HS-27A (cell line): ENCODE results near the gene TBC1D24.

Source experiments
- DNase-seq: peaks from one replicate; pipeline ENCODE4 v3.0.0-alpha.2; 2012; ENCODE audit warnings: low read depth, missing footprints

The TBC1D24 gene

DNA sequence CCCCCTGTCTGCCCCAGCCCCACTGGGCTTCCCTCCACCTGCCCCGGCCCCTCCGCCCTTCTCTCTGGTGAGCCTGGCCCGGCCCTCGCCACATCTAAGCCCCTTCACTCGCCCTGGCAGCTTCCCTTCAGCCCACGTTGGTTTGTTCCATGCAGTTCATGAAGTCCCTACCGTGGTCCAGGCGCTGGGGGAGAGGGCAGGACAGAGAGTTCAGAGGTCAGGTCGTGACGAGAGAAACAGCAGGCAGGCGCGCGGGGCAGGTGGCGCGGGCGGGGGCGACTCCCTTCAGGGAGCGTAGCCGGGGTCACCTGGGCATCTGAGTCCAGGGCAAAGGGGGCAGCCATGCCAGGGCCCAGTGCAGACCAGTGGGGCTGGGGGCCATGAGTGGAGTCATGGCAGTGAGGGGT is 23.9 kb upstream of the TBC1D24 start:
- DNase-seq: no peak

DNA sequence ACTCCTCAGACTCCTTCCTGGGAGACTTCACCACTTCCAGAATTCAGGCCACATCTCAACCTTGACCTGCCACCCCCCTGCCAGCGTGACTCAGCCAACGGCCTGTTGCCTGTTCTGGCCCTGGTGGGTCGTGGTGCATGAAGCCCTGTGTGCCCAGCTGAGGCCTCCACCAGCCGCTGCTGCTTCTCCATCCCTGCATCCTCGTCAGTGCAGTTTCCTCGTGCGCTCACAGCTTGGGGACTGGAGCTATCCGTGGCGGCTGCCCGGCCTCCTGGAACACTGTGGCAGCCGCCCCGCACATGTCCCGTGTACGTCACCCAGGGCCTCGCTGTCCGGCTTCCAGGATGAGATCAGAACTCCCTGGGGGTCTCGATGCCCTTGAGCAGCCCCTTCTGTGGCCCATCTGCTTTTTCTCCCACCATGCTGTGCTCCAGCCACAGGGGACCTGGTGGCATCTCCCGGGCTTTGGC is 23.0 kb upstream of the TBC1D24 start:
- no peak for DNase-seq

DNA sequence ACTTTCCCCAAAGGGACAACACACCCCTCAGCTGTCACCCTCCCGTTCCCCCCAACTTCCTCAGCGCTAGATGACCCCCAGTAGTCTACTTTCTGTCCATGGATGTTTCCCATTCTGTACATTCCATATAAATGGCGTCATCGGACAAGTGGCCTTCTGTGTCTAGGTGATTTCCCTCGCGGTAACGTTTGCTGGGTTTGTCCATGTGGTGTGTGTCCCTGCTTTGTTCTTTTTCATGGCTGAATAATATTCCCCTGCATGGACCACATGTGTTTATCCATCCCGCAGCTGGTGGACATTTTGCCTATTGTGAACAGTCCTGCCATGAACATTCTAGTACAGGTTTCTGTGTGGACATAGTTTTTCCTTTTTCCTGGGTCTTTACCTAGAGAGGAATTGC is 22.3 kb upstream of the TBC1D24 start:
- no peak for DNase-seq

DNA sequence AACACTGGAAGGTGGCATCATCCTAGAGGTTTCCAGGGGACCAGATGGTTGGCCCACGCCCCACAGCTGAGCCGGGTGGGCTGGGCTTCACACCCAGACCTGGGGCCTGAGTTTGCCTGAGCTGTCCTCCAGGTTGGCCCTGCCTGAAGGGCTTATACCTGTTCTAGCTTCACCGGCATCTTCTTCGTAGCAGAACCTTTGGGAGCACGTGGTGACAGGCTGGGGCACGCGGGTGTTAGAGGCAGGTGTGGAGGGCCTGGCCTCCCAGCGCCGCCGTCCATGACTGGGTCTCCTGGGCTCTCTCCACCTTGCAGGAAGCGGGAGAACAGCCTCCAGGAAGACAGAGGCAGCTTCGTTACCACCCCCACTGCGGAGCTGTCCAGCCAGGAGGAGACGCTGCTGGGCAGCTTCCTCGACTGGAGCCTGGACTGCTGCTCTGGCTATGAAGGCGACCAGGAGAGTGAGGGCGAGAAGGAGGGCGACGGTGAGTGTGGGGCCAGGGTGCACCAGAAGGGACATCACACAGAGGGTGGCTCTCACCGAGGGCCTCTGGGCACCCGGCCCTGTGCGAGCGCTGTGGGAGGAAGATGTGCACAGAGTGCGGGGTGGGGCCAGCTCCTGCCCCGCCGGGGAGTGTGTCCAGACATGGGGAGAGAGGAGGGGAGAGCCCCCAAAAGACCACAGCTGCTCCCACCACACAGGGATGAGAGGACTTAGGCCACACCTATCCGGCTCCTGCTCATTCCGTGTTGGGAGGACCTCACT is 19.7 kb upstream of the TBC1D24 start:
- DNase-seq: no peak

DNA sequence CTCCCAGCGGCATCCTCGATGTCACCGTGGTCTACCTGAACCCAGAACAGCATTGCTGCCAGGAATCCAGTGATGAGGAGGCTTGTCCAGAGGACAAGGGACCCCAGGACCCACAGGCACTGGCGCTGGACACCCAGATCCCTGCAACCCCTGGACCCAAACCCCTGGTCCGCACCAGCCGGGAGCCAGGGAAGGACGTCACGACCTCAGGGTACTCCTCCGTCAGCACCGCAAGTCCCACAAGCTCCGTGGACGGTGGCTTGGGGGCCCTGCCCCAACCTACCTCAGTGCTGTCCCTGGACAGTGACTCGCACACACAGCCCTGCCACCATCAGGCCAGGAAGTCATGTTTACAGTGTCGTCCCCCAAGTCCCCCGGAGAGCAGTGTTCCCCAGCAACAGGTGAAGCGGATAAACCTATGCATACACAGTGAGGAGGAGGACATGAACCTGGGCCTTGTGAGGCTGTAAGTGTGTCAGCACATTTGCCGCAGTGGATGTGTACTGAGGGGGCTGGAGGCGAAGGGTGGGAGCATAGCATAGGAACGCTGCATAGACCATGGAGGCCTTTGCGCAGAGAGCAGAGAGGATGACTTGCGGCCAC is 18.3 kb upstream of the TBC1D24 start:
- no peak for DNase-seq

DNA sequence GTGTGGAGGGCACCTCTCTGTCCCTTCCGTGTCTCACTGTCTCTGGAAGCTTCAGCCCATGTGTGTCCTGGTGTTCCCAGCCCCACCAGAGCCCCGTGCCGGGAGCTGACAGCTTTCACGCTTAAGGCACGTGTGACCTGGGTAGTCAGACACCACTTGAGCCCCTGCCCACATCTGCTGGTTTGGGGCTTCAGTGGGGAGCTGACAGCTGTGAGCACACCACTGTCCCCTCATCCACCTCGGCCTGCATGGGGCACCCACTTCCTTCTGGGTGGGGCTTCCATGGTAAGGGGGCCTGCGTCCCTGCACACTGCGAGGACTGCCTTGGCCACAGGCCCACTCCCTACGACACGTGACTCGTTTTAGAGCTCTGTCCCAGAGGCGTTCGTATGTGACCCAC is 17.7 kb upstream of the TBC1D24 start:
- DNase-seq: no peak

DNA sequence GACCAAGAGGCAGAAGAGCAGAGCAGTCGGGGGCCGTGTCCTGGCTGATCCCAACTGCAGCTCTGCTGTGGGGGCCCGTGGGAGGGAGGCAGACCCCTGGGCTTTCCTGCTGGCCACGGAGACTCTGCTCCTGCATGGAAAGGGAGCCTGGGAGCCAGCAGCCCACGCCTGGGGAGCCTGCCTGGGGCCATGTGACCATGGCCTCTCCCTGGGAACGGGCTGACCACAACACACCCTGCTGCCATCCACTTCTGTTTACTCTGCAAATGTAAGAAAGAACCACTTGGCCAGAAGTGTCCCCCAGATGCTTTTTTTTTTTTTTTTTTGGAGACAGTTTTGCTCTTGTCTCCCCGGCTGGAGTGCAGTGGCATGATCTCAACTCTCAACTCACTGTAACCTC is 17.0 kb upstream of the TBC1D24 start:
- no peak for DNase-seq

DNA sequence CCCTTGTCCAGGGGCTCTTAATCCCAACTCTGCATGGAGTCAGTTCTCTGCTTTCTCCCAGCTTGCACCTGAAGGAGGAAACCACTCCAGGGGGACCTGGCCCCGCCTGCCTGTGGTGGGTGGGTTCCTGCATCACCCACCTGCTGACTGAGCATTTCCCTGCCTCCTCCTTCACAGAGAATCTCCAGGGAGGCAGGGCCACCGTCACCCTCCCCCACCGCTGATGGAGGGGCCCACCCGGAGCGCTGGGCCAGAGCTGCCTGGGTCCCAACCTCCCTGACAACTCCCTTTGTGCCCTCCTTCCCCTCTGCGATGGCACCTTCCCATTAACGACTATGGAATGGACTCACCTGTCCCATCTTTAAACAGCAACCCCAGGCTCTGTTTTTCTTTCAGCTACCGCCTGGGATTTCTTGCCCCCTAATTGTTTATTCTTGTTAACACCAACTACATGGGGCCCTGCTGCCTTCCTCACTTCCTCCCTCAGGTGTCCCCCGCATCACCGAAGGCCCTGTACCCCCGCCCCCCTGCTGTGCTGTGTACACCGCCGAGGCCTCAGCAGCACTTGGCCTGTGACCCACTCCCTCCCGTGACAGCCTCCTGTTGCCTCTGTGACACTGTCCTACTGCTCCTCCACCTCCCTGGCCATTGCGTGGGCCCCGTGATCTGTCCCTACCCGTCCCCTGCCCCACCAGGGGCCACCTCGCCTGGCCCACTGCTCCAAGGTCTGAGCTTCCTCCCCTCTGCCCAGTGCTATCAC is 15.9 kb upstream of the TBC1D24 start:
- no peak for DNase-seq

DNA sequence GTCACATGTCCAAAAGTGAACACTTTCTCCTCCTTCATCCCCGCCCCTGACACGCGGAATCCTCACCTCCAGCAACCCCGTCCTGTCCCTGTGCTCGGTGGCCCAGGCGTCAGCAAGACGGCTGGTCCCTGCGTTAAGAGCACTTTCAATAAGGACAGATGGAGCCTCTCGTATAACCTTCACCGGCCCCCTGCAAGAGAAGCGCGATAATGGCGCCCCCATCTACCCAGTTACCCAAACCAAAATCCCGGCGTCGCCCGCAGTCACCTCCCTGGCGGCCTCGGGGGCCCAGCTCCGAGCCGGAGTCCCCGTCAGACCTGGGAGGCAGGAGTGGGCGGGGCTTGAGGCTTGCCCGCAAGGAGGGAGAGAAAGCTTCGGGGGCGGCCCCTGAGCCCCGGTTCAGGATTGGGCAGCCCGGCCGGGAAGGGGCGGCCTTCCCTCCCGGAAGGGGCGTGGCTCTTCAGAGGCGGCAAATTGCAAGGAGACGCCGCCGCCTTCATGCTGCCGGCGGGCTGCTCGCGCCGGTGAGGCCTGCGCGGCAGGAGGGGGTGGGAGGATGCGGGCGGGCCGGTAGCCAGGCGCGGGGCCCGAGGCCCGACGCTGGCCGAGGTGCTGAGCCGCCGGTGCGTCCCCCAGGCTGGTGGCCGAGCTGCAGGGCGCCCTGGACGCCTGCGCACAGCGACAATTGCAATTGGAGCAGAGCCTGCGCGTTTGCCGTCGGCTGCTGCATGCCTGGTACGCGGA is 15.1 kb upstream of the TBC1D24 start, which contains the start of gene TEDC2:
TSS of gene TEDC2 (plus strand) at position 463 of the 744 bp plus-strand sequence. CDS start at position 499, 36 bp downstream.
- peak; percentile 73 for DNase-seq

DNA sequence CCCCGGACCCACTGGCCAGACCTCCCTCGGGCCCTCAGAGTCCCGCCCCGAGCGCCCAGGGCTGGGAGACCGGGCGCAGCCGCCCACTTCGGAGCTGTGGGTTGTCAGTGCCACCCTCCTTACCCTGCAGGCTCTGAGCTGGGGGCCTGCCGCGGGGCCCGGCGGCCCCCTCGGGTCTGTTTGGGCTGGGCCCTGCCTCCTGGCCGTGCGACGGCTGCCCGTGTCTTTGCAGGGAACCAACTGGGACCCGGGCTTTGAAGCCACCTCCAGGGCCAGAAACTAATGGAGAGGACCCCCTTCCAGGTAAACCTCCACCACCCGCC is 14.6 kb upstream of the TBC1D24 start:
- no peak for DNase-seq

DNA sequence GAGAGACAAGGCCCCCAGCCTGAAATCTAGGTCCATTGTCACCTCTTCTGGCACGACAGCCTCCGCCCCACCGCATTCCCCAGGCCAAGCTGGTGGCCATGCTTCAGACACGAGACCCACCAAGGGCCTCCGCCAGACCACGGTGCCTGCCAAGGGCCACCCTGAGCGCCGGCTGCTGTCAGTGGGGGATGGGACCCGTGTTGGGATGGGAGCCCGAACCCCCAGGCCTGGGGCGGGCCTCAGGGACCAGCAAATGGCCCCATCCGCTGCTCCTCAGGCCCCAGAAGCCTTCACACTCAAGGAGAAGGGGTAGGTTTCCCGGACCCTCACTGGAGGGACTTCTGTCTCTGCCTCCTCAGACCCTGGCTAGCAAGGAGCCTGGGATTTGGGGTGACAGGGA is 14.0 kb upstream of the TBC1D24 start:
- no peak for DNase-seq

DNA sequence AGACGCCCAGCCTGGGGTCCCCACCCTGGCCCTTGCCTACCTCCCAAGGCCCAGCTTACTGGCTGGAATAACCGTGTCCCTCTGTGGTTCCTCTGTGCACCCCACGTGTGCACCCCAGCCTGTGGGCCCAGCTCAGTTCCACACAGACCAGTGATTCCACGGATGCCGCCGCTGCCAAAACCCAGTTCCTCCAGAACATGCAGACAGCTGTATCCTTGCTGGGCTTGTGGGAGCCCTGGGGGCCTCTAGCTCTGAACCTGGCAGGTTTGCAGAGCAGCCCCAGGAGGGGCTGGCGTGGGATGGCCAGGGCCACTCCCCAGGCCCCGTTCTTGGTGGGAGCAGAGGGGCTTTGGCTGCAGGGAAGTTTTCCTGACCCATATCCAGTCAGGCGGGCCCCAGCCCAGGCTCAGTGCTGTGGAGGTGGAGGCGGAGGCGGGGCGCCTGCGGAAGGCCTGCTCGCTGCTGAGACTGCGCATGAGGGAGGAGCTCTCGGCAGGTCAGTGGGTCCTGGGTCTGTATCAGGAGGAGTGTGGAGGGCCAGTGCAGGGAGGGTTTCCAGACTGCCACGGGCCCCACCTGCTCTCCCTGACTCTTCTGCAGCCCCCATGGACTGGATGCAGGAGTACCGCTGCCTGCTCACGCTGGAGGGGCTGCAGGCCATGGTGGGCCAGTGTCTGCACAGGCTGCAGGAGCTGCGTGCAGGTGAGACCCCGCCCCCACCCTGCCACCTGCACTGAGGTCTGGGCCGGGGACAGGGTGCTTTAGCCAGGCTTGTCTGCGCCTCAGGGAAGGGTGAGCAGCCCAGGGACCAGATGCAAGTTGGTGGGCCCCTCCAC is 12.7 kb upstream of the TBC1D24 start:
- DNase-seq: no peak

DNA sequence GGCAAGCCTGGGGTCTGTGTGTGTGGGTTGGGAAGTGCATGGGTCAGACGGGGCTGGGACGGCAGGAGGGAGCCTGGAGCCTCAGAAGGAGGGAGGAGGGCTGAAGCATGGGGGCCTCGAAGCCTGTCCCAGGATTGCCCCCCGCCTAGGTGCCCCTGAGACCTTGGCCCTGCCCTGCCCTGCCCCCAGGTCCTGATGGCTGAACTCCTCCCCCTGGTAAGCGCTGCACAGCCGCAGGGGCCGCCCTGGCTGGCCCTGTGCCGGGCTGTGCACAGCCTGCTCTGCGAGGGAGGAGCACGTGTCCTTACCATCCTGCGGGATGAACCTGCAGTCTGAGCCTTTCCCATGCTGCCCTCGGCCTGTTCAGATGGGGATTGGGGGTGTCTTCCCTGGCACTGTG is 10.6 kb upstream of the TBC1D24 start:
- DNase-seq: no peak

DNA sequence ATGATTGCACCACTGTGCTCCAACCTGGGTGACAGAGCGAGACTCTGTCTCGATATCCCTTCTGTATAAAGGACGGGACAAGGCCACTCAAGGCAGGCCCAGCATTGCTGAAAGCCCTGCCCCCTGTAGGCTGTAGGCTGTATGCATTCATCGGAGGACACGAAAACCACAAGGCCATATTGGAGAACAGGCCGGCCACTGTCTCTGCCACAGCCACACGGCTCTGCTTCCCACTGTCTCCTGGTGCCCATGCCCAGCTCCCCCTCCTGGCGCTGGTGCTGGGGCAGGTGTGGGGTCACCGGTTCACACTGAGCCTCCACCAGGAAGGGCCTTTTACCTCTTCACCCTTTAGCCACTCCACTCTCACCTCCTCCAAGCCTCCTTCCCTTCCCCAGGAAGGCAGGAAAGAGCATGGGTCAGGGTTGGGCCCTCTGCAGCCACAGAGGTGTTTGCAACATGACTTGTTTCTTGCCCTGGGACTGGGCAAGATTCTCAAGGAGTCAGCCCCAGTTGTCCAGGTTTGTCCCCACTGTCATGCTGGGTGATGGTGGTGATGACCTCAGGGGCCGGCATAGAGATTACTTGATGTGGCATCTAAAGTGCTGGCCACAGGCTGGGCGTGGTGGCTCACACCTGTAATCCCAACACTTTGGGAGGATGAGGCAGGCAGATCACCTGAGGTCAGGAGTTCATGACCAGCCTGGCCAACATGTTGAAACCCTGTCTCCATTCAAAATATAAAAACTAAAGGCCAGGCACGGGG is 9.1 kb upstream of the TBC1D24 start:
- DNase-seq: no peak

DNA sequence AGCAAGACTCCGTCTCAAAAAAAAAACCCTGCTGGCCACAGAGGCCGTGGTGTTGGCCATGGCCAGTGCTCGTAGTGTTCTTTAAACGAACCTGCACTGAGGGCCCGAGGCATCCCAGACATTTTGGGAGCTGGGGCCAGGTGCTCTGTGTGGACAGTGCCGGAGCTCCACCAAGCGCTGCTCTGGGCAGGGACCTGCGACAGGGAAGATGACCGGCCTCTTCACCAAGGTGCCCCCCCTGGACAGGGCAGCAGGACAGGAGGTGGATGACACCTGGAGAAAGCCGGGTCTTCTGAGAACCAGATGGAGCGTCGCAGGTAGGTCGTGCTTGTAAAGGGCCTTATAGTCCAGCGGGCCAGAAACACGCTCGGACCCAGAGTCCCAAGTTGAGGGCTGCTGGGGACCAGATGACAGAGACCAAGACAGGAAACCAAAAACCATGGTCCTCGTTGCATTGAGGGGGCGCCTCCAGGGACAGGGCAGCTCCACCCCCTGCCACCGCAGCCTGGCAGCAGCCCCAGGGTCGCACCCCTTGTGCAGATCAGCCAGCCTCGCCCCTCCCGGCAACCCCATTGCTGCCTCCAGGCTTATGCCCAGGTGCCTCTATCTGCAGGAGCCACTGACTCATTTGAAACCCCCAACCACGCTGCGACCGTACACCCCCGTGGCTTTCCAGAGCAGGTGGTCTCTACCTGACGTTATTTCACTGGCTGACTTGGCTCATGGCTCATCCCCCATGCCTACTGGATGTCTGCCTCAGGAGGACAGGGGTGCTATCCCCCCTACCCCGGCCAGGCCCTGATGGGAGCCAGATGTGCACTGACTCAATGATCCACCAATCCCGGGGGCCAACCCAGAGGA is 8.0 kb upstream of the TBC1D24 start:
- no peak for DNase-seq

DNA sequence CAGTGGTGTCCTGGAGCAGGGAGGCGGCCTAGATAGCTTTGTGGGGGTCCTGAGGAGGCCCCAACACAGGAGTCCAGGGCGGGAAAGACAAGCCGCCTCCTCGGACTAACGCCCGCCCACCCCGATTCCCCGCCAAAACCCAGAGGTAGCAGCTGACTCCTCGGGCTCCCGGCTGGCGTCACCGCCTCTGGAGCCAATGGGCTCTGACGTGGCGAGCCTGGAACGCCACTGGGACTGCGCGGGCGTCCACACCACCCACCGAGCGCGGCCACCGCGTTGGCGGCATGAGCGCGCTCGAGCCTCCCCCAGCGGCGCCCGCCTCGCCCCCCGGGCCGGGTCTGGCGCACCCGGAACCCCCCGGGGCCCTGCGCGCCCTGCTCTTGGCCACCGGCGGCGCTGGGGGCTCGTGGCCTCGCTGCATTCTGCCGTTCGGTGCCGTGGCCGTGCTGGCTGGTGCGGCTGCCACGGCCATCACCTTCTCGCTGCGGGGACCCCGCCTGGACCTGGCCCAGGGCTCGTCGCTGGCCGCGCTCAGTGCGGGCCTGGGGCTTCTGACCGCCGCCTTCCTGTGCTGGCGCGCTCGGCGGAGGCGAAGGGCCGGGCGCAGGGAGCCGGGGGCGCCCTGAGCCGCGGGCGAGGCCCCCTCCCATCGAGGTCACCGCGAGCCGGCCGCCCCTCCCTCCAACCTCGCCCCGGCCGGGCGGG is 7.2 kb upstream of the TBC1D24 start:
- peak; percentile 47 for DNase-seq

DNA sequence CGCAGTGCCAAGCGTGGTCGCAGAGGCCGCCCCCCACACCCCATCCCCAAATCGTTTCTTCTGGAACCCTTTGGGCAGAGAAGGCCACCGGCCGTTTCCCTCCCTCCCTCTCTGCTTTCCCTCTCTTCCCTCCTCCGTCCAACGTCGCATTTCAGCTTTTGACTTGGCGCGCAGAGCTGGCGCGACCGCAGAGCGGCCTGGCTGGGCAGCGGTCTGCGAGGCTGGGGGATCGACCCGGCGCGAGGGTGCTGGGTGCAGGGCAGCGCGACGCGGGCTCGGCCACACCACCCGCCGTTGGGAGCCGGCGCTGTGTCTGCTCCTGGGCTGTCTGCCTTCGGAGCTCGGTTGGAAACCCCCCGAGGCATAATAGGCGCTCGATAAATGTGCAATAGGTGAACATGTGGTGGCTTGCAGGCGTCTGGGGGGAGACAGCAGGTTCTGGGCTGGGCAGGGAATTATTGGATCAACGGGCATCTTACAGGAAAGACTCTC is 6.6 kb upstream of the TBC1D24 start:
- DNase-seq: no peak

DNA sequence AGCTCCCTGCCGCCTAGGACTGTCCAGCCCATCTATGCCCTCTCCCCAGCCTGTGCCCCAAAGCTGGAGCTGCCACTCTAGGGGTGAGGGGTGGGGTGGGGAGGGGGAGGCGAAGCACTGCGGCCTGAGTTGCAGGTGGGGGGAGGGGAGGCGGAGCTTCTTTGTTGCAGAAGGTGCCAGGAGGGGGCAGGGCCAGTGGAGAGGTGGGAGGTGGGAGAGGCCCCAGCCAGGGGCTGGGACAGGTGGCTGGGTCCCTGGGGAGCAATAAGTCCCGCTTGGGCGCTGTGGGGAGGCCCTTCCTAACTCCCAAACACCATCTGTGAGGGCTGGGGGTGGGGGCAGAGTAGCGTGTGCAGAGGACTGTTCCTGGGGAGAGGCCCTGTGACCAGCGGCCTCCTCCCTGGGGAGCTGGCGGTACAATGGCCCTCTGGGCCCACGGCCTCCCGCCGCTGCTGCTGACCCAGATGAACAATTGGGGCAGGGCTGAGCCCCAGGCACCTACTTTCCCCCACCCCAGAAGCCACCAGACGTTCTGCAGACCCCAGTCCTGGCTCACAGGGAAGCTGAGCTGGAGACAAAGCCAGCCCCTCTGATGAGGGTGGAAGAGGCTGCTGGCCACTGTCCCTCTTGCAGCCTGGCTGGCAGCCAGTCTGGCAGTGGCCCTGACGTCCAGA is 6.1 kb upstream of the TBC1D24 start:
- no peak for DNase-seq
